Non-pigmented ciliary epithelial cell (primary cell): ENCODE measurements around the gene DNAJB8.

Experiments
- DNase-seq: peaks from one replicate; pipeline ENCODE4 v3.0.0-alpha.2; 2010; ENCODE audit warnings: low read depth

DNAJB8 gene

GRCh38 chr3:128425142-128425845, 41.4 kb downstream of the DNAJB8 start:
- DNase-seq: no peak

- no peak for DNase-seq
Observed at GRCh38 chr3:128424508-128425069, 42.1 kb downstream of the DNAJB8 start.

GRCh38 chr3:128423525-128424147, 43.1 kb downstream of the DNAJB8 start:
- DNase-seq: no peak

DNA sequence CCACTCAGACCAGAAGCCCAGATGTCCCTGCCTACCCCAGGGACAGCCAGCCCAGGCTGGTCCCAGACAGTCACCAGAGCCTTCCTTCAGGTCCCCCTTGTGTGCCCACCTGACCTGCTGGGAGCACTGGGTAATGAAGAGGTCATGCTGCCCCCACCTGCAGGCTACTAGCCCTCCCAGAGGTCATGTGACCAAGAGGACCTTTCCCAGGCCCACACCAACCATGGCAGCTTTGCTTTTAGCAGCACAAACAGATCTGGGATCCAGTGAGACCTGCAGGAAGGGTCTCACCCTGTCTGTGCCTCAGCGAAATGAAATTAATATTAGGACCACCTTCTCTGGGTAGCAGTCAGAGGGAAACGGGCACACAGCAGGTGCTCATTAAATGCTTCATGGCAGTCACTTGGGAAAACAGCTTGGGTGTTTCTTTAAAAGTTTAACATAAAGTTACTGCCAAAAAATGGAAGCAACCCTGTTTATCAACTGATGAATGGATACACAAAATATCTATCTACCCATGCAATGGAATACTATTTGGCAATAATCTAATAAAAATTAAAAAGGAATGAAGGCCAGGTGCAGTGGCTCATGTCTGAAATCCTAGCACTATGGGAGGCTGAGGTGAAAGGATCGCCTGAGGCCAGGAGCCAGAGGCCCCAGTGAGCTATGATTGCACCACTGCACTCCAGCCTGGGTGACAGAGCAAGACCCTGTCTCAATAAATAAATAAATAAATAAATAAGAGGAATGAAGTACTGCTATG, 43.7 kb downstream of the DNAJB8 start:
- DNase-seq: no peak

DNA sequence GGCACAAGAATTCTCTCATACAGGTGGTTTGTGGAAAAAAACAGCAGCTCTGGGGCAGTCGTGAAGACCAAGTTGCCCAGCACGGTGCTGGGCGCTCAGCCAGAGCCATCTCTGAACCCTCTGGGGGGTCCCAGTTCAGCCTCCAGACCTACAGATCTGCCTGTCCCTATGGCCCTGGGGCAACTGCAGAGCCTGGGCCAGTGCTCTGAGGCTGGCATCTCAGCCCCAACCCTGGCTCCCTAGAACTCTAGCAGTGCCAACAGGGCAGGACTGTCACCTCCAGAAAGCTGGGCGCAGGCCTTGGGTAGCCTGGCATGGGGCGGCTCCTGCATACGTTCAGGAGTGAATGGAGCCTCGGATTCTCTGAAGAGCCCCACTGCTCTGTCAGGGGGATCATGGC, 44.7 kb downstream of the DNAJB8 start:
- no peak for DNase-seq

- DNase-seq: no peak
Observed at GRCh38 chr3:128421439-128421836, 45.3 kb downstream of the DNAJB8 start.

- no peak for DNase-seq
Observed at GRCh38 chr3:128420720-128421438, 45.8 kb downstream of the DNAJB8 start.

DNA sequence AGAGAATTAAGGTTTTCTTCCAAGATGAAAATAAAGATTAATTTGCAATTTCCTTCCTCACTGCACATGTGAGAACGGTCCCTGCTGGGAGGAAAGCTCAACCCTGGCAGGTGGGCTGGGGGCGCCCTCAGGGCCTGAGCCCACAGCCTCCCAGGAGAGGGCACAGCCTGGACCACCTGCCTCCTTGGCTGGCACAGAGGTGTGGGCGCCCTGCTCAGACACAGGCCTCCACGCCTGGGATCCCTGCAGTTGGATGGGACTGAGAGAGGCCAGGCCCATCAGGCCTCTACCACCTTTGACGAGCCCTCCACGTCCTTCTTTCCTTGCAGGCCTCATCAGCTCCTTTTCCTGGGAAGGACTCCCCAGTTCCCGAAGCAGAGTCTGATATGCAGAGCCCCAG, 46.4 kb downstream of the DNAJB8 start:
- DNase-seq: no peak

DNA sequence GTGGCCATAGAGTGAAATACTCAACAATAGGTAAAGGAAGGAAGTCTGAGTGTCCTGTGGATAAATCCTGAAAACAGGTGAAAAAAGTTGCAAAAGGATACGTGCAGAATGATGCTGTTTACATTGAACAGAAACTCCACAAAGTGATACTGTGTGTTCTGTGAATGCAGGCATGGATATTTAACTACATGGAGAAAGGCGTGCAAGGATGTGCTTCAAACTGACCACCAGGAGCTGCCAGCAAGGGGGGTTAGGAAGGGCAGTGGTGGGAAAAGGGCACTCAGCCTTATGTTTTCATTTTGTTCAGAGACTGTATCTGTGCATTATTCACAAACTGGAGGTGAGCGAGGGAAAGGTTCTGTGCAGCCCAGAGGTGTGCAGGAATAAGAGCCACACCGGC, 47.4 kb downstream of the DNAJB8 start:
- no peak for DNase-seq

- no peak for DNase-seq
Observed at GRCh38 chr3:128418900-128419299, 47.8 kb downstream of the DNAJB8 start.

DNA sequence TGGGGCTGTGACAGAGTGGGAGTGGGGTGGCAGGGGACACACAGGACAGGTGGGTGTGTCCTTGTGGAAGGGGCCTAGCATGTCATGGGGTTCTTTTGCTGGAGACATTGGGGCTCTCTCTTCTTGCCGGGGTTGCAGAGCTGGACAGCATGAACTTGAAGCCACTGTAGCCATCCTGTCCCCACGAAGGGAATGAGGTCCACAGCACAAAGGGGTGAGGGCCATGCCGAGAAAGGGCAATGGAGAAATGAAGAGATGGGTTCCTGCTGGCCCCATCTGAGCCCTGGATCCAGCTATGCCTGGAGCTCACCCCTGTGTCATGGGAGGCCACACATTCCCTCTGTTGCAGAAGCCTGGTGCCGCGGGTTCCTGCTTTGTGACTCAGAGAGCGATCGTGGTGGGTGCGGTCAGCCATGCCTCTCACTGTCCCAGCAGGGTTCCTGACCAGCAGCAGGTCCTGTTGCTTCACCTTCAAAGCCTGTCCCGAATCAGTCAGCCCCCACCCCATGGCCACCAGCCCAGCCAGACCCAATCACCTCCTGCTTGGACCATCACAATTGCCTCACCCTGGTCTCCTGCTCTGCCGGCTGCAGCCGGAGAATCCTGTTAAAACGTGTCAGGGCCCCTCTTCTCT, 50.0 kb downstream of the DNAJB8 start:
- DNase-seq: peak; percentile 68

- DNase-seq: no peak
Observed at GRCh38 chr3:128415773-128416577, 50.7 kb downstream of the DNAJB8 start.

DNA sequence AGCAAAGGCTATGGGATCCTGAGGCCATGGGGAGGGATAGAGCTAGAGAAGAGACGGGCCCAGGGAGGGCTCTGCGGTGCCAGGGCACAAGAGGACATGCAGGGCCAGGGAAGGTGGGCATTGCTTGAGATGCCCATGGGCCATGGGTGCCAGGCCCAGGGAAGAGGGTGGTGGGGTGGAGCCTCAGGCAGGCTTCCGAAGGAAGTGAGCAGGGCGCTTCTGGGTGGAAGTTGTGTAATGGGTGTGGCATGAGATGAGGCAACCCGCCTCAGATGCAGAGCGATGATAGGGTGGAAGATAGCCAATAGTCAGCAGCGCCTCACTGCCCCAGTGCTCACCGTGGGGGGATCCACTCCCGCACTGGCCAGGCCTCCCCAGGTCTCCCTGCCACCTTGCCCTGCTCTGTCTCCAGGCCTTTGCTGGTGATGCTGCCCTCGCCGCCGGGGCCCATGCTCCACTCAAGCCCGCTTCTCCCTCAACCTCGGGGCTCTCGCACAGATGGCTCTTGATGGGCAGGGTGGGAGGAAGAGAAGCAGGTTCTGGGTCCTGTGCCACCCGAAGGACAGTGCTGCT, 51.4 kb downstream of the DNAJB8 start:
- DNase-seq: no peak

- DNase-seq: no peak
Observed at GRCh38 chr3:128413413-128414205, 53.1 kb downstream of the DNAJB8 start.

GRCh38 chr3:128413003-128413370, 53.7 kb downstream of the DNAJB8 start:
- DNase-seq: no peak
